Duodenal mucosa (tissue), 2 donors: ENCODE data around the gene DIP2B.

Experiments used
- H3K27ac ChIP-seq: one replicate; pipeline ENCODE4 v1.7.0; 2013; ENCODE audit warnings: low read depth, low read length
- H3K27me3 ChIP-seq, 2 donors: one replicate each; pipeline ENCODE4 v1.7.0; 2013; ENCODE audit warnings: low read length in 2 of 2, control low read depth in 1 of 2; ENCODE audit not compliant: insufficient read depth in 2 of 2, control insufficient read depth in 1 of 2
- H3K36me3 ChIP-seq, 2 donors: one replicate each; pipeline ENCODE4 v1.7.0; 2013; ENCODE audit warnings: low read length in 2 of 2, control low read depth in 1 of 2; ENCODE audit not compliant: insufficient read depth in 2 of 2, control insufficient read depth in 1 of 2
- H3K4me1 ChIP-seq, 2 donors: one replicate each; pipeline ENCODE4 v1.7.0; 2013; ENCODE audit warnings: low read length in 2 of 2, control low read depth in 1 of 2; ENCODE audit not compliant: insufficient read depth in 2 of 2, control insufficient read depth in 1 of 2
- H3K4me3 ChIP-seq, 2 donors: one replicate each; pipeline ENCODE4 v1.7.0; 2013; ENCODE audit warnings: low read length in 2 of 2, low read depth in 1 of 2
- H3K9ac ChIP-seq, 2 donors: one replicate each; pipeline ENCODE4 v1.7.0; 2013; ENCODE audit warnings: low read length in 2 of 2, low read depth in 1 of 2
- H3K9me3 ChIP-seq, 2 donors: one replicate each; pipeline ENCODE4 v1.7.0; 2013; ENCODE audit warnings: low read length in 2 of 2, control low read depth in 1 of 2; ENCODE audit not compliant: control insufficient read depth in 1 of 2

The DIP2B gene

DNA sequence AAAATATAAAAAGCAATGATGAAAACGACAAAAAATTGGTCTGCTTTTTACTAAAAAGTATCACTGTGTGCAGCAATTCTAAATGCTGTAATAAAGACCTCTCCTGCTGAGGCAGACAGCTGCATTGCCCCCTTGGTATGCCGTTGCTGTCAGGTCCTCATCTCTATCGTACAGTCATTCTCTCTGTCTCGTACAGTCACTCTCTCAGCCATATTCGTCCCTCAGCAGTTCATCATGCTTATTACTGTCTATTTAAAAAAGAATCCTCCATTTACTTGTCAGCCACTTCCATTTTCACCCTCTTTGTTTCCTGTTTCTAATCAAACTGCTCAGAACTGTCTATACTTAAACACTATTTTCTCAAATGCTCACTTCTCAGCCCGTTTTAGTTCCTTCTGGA, 123.6 kb downstream of the DIP2B start:
- Histone ChIP-seq H3K27me3 (no peaks in the 10 kb centered on the region), H3K36me3 (peaks cover 0 to 13% of the 10 kb centered on the region in 2 donors), H3K27ac (no peak overlapping the region), H3K9me3 (no peaks in the 10 kb centered on the region), H3K4me3 (no peak overlapping the region), H3K9ac (no peak overlapping the region), H3K4me1 (peaks cover 9 to 26% of the 10 kb centered on the region in 2 donors)

DNA sequence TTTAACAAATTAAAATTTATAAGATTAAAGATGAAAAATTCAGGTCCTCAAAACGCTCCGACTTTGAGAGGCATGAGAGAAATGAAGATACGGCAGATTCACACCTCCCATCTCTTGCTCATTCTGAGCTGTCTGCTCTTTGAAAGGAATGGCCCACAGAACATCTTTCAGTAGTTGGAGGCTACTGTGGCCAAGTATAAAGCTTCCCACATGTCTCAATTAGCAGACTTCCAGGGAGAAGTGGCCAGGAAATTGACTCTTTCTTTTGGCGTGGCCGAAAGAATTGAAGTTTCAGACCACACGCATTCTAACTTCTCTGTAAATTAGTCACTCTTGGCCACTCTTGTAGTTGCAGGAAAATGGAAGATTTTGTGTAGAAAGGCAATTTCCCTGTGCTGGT, 129.2 kb downstream of the DIP2B start:
- no peaks in the 10 kb centered on the region for H3K9me3 ChIP-seq
- H3K27ac ChIP-seq = no peak overlapping the region
- no peak overlapping the region for H3K9ac ChIP-seq
- H3K4me1 ChIP-seq = peaks cover 0 to 11% of the 10 kb centered on the region in 2 donors
- H3K4me3 ChIP-seq = no peak overlapping the region
- H3K36me3 ChIP-seq = no peaks in the 10 kb centered on the region
- no peaks in the 10 kb centered on the region for H3K27me3 ChIP-seq

DNA sequence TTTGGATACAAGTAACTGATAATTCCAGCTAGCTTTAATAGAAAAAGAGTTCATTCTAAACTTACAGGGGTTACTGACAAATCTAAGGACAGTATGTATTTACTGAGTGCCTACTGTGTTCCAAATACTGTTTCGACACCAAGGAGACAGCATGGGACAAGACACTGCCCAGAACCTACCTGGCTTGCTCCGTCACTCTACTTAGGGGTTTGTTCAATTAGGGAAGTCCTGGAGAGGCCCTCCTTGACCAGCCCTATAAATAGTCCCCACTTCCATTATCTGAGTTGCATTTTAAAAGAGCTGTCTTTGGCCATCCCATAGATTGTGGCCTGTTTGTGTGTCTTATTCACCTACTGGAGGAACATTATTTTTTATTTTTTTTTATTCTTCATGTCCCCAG, 129.6 kb downstream of the DIP2B start:
- Histone ChIP-seq H3K27ac (no peak overlapping the region), H3K9ac (no peak overlapping the region), H3K4me3 (no peak overlapping the region), H3K27me3 (no peaks in the 10 kb centered on the region), H3K9me3 (no peaks in the 10 kb centered on the region), H3K4me1 (peaks cover 0 to 11% of the 10 kb centered on the region in 2 donors), H3K36me3 (no peaks in the 10 kb centered on the region)

DNA sequence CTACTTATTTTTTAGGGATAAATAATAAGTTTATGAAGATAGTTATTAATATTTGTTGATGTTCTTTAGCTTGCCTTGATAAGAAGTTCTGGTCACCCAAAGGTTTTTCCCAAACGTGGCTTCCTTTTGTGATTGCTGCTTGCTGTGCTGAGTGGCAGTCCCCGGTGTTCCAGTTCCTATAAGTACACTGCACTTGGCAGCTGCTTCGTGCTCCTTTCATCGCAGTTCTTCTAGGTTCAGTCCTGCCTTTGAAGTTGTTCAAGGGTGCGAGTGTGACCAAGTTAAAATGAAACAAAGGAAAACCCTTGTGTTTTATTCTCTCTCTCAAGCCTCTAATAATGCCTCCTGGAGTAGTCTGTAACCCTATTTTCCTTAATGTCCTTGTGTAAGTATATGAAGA, 130.6 kb downstream of the DIP2B start:
- H3K9me3 ChIP-seq = no peaks in the 10 kb centered on the region
- no peaks in the 10 kb centered on the region for H3K36me3 ChIP-seq
- peaks cover 0 to 11% of the 10 kb centered on the region in 2 donors for H3K4me1 ChIP-seq
- no peak overlapping the region for H3K27ac ChIP-seq
- no peak overlapping the region for H3K9ac ChIP-seq
- no peaks in the 10 kb centered on the region for H3K27me3 ChIP-seq
- no peak overlapping the region for H3K4me3 ChIP-seq

DNA sequence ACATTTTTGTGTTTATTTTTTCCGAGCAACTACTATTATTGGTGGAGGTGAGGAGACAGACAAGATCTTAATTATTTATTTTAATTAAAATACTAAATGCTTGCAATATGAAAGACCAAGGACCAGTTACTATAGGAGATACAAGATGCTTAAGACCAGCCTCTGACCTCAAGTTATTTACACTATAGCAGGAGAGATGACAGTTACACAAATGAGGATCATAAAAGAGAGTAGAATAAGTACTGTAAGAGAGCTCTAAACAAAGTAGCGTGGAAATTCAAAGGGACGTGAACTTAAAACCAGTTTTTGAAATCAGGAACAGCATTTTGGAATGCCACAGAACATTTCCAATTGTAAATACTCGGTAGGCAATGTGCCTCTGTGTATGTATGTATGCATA, 131.1 kb downstream of the DIP2B start:
- Histone ChIP-seq H3K4me1 (peaks cover 0 to 11% of the 10 kb centered on the region in 2 donors), H3K9ac (no peak overlapping the region), H3K9me3 (no peaks in the 10 kb centered on the region), H3K27ac (no peak overlapping the region), H3K36me3 (no peaks in the 10 kb centered on the region), H3K4me3 (no peak overlapping the region), H3K27me3 (no peaks in the 10 kb centered on the region)

DNA sequence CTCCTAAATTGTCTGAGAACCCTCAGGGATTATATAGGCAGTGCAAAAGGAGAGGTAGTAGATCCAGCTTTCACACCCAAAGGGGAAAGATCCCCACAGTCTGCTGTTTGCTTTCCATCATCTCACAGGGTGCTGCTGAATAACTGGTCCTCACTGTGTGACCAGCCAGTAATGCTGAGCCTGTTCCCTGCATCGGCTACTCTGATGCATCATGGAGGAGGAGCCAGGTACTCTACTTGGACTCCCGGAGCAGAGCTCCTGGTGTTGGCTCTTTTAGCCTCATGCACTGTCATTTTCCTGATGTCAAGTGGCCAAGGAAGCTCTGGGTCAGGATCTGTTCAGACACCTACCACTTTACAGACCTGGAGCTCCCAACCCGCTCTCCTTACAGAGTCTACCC, 131.7 kb downstream of the DIP2B start:
- no peaks in the 10 kb centered on the region for H3K36me3 ChIP-seq
- no peak overlapping the region for H3K27ac ChIP-seq
- H3K27me3 ChIP-seq = no peaks in the 10 kb centered on the region
- no peak overlapping the region for H3K4me3 ChIP-seq
- peaks cover 0 to 11% of the 10 kb centered on the region in 2 donors for H3K4me1 ChIP-seq
- no peaks in the 10 kb centered on the region for H3K9me3 ChIP-seq
- H3K9ac ChIP-seq = no peak overlapping the region

DNA sequence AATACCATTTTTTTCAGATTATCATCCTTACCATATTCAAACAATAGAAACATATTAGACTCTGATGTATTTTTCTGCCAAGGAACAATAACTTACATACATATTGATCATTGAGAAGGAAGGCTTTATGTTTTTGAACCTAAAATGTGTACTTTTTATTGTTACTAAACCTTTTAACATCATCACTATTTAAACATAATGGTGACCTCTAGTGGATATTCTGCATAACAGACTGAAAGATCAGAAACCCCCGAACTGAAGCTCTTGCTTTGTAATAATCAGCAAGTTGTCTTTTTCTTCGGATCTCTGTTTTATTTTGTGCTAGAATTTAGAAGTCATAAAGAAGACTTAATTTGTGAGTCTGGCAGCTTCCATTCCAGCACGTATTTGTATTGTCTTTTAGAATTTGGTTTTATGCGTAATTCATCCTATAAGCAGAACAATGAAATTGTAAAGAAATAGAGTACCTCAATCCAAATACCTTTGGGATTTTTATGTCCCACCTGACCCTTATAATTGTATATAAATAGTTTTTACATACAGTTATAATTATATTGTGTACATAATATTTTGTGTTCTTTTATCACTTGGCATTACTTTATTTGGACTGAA, 133.2 kb downstream of the DIP2B start:
- Histone ChIP-seq H3K9me3 (no peaks in the 10 kb centered on the region), H3K4me1 (peaks cover 0 to 11% of the 10 kb centered on the region in 2 donors), H3K27ac (no peak overlapping the region), H3K9ac (no peak overlapping the region), H3K27me3 (no peaks in the 10 kb centered on the region), H3K4me3 (no peak overlapping the region), H3K36me3 (no peaks in the 10 kb centered on the region)

DNA sequence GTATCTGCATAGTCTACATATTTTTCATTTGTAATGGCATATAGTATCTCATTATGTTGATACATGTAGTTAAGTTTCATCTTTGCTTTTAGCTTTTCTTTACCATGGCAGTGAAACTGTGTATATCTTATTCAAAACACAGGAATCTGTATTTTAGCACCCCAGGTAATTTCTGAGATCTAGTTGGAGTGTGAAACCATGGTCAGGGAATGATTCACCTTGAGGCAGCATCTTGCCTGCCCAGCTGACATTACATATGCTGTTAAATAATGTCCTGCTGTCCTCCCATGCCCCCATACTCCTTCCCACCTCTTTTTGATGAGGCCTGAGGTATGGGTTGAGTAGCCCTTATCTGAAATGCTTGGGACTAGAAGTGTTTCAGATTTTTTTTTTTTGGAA, 133.7 kb downstream of the DIP2B start:
- H3K27me3 ChIP-seq = no peaks in the 10 kb centered on the region
- no peaks in the 10 kb centered on the region for H3K9me3 ChIP-seq
- no peak overlapping the region for H3K4me3 ChIP-seq
- H3K27ac ChIP-seq = no peak overlapping the region
- H3K36me3 ChIP-seq = no peaks in the 10 kb centered on the region
- H3K4me1 ChIP-seq = peaks cover 0 to 11% of the 10 kb centered on the region in 2 donors
- no peak overlapping the region for H3K9ac ChIP-seq

DNA sequence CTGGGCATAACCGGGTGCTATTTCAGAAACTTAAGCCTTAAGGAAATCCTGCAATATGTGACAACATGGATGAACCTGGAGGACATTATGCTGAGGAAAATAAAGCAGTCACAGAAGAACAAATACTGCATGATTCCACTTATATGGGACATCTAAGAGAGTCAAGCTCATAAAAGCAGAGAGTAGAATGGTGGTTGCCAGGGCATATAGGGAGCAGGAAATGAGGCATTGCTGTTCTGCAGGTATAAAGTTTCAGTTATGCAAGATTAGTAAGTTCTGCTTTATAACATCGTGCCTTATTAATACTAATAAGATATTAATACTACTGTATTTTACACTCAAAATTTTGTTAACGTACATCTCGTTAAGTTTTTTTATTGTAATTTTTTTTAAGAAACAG, 134.9 kb downstream of the DIP2B start:
- H3K9me3 ChIP-seq = no peaks in the 10 kb centered on the region
- no peaks in the 10 kb centered on the region for H3K36me3 ChIP-seq
- no peak overlapping the region for H3K4me3 ChIP-seq
- H3K9ac ChIP-seq = no peak overlapping the region
- peaks cover 0 to 5% of the 10 kb centered on the region in 2 donors for H3K4me1 ChIP-seq
- H3K27me3 ChIP-seq = no peaks in the 10 kb centered on the region
- H3K27ac ChIP-seq = no peak overlapping the region

DNA sequence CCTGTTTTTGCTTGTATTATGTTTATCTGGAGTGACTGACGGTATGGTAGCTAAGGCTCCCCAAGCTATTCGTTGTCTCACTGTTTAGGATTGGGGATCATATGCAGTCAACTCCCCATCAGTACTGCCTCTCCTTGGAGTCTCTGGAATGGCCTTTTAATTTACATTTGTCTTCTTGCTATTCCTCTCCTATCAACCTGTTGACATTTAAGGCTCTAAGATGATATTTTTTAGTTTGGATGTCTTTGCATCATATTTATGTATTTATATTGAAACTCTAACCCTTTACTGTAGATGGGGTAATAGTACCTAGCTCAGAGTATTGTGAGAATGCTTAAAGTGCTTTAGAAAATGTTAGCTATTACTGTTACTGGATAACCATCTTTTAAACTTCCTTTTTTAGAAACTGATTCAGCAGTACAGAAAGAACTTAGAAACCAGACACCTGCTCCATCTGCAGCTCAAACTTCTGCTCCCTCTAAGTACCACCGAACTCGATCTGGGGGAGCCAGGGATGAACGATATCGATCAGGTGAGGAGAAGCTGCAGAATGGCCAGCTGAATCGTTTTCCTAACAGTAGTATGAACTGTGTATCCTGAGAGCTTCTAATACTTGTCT, 135.6 kb downstream of the DIP2B start:
- Histone ChIP-seq H3K9me3 (no peaks in the 10 kb centered on the region), H3K9ac (no peak overlapping the region), H3K27me3 (no peaks in the 10 kb centered on the region), H3K36me3 (no peaks in the 10 kb centered on the region), H3K4me3 (no peak overlapping the region), H3K4me1 (no peaks in the 10 kb centered on the region), H3K27ac (no peak overlapping the region)
